Uterus (tissue), 2 donors: ENCODE measurements around the gene ARHGEF4.

Source experiments
- CTCF ChIP-seq, 4 experiments: fragments of 200-600 bp in 2 of 4; fragments of 450-650 bp in 2 of 4; sonication (generic) in 2 of 4; IDR thresholded peaks; one replicate each; pipeline ENCODE4 v1.5.1; 2016 to 2019; ENCODE audit warnings: antibody characterized with exemption in 4 of 4, mild to moderate bottlenecking in 2 of 4, moderate library complexity in 1 of 4
- POLR2A ChIP-seq, 2 donors: fragments of 450-650 bp; IDR thresholded peaks; one replicate each; pipeline ENCODE4 v1.6.1; 2016; ENCODE audit warnings: antibody characterized with exemption in 2 of 2, mild to moderate bottlenecking in 1 of 2, moderate library complexity in 1 of 2

- TF ChIP-seq CTCF (IDR thresholded peaks at IDR 0.05) (no peak), POLR2A (IDR thresholded peaks at IDR 0.05) (no peak)
Observed at GRCh38 chr2:131044757-131045150, 208.0 kb downstream of the ARHGEF4 start.
